Motor neuron (in vitro differentiated cells): ENCODE results near the gene ERLIN1. TPM values are rescaled to one million over a fixed set of nuclear protein-coding genes. Genes with fewer than 3 reads are reported as not detected.
A peak's percentile ranks its signal among the peaks of the same experiment; 100 is the strongest.

ENCODE experiments used
- ATAC-seq, 8 experiments: fragments of 200-7000 bp; cut with Tn5 transposase; replicated peaks in 6 of 8; 2 replicates each; pipeline ENCODE4 v1.8.0; 2021; ENCODE audit warnings: mild to moderate bottlenecking in 8 of 8, moderate library complexity in 8 of 8
- H3K27ac ChIP-seq, 2 donors: fragments of 250-450 bp; sonication (Bioruptor Pico); 2 replicates each; pipeline ENCODE4 v1.9.0; 2021; ENCODE audit warnings: antibody characterized with exemption in 2 of 2, mild to moderate bottlenecking in 2 of 2, moderate library complexity in 1 of 2
- H3K4me1 ChIP-seq, 2 donors: fragments of 250-450 bp; sonication (Bioruptor Pico); replicated peaks in 1 of 2; 2 replicates each; pipeline ENCODE4 v1.6.1; 2021; ENCODE audit warnings: antibody characterized with exemption in 2 of 2, mild to moderate bottlenecking in 2 of 2, moderate library complexity in 1 of 2
- H3K4me3 ChIP-seq, 5 donors: fragments of 250-450 bp; sonication (Bioruptor Pico); 2 replicates each; pipeline ENCODE4 v1.9.0; 2021; ENCODE audit warnings: antibody characterized with exemption in 5 of 5, mild to moderate bottlenecking in 5 of 5, moderate library complexity in 4 of 5
- WGBS, 10 experiments: fragments of 450-650 bp; shearing (Covaris generic); methylation state at CpG; one replicate each; pipeline ENCODE4 v1.0.0; 2022; 5-methylcytosine and 5-hydroxymethylcytosine counted together
- in situ Hi-C, 9 experiments: fragments of 400-800 bp; cut with MboI; loops; one replicate each; pipeline ENCODE4 v1.15.0; 2021; ENCODE audit warnings: low sequenced_read_pairs in 9 of 9, low pct_unique_long_range_greater_than_20kb in 2 of 9; ENCODE audit not compliant: unreplicated experiment in 9 of 9
- total RNA-seq, 8 experiments: library from RNA; unstranded; fragments of 300-600 nt; gene quantifications; 2 replicates each; pipeline versions ENCODE4 v1.2.3 to v1.2.4, GENCODE V29; 2022

Gene ERLIN1
- total RNA-seq: 10 to 100 TPM in 6 of 8 experiments, 1 to 10 TPM in 2; 6.7 to 27.9 (median 18.3) TPM

GRCh38 chr10:100185364-100186252 is at the start of gene ERLIN1:
Gene ERLIN1 (minus strand): TSS chr10:100186029. CDS start chr10:100185626, 403 bp downstream.
- Histone ChIP-seq H3K4me3 (peak within 1 kb of the TSS; percentile 63 to 77 (median 70)), H3K4me1 (peaks cover 8 to 17% of the 10 kb centered on the region in 2 donors), H3K27ac (peak within 1 kb of the TSS in 1 of 2 donors; percentile 71)
- WGBS, 10 experiments: 0 to 7% (median 0%) methylated on average over 1 to 13 of the region's 65 CpGs; no CpG with 5 or more reads in 1 of the 10 experiments
- peak; percentile 87 to 95 (median 92) for ATAC-seq
- in situ Hi-C loops: no loop called here

GRCh38 chr10:100232101-100232500 is 46.3 kb upstream of the ERLIN1 start:
- no peak for ATAC-seq
- in situ Hi-C loops: no loop called here
- peaks cover 3 to 15% of the 10 kb centered on the region in 2 donors for H3K4me1 ChIP-seq
- no peak overlapping the region for H3K27ac ChIP-seq
- WGBS, 10 experiments: 38 to 100% (median 93%) methylated on average over 1 to 2 of the region's 2 CpGs; no CpG with 5 or more reads in 4 of the 10 experiments
- no peak overlapping the region for H3K4me3 ChIP-seq

GRCh38 chr10:100229819-100230422 is 44.1 kb upstream of the ERLIN1 start:
- in situ Hi-C loops: no loop called here
- H3K4me3 ChIP-seq: peak overlapping the region; percentile 60 to 96 (median 86)
- peaks cover 3 to 15% of the 10 kb centered on the region in 2 donors for H3K4me1 ChIP-seq
- H3K27ac ChIP-seq: peak overlapping the region; percentile 79 to 86
- no peak for ATAC-seq
- WGBS, 10 experiments: 54 to 100% (median 82%) methylated on average over 1 to 21 of the region's 21 CpGs; no CpG with 5 or more reads in 1 of the 10 experiments

- in situ Hi-C loops: loop anchor here in 1 of 9 experiments (25.0 kb wide), 1 partner anchor 387 kb away; no protein-coding TSS in a partner anchor
- H3K4me3 ChIP-seq: no peak overlapping the region
- H3K4me1 ChIP-seq: peaks cover 0 to 10% of the 10 kb centered on the region in 2 donors
- 40 to 100% (median 88%) methylated on average over 1 to 5 of the region's 5 CpGs; no CpG with 5 or more reads in 2 of the 10 experiments for WGBS, 10 experiments
- no peak for ATAC-seq
- no peak overlapping the region for H3K27ac ChIP-seq
Measured at GRCh38 chr10:100223879-100224278, 38.0 kb upstream of the ERLIN1 start.

GRCh38 chr10:100222529-100222928 is 36.7 kb upstream of the ERLIN1 start:
- ATAC-seq: no peak
- WGBS, 10 experiments: 90 to 100% (median 95%) methylated on average over 2 of the region's 2 CpGs
- peaks cover 0 to under 1% of the 10 kb centered on the region in 2 donors for H3K4me1 ChIP-seq
- H3K27ac ChIP-seq: no peak overlapping the region
- H3K4me3 ChIP-seq: no peak overlapping the region
- in situ Hi-C loops: loop anchor here in 1 of 9 experiments (25.0 kb wide), 1 partner anchor 385 kb away; no protein-coding TSS in a partner anchor

- WGBS, 10 experiments: 78 to 100% (median 100%) methylated on average over 1 to 2 of the region's 2 CpGs; no CpG with 5 or more reads in 3 of the 10 experiments
- Histone ChIP-seq H3K27ac (no peak overlapping the region), H3K4me3 (no peak overlapping the region), H3K4me1 (no peaks in the 10 kb centered on the region)
- in situ Hi-C loops: loop anchor here in 1 of 9 experiments (25.0 kb wide), 1 partner anchor 379 kb away; no protein-coding TSS in a partner anchor
- ATAC-seq: no peak
Measured at GRCh38 chr10:100216006-100216405, 30.2 kb upstream of the ERLIN1 start.

GRCh38 chr10:100209303-100209702 is 23.5 kb upstream of the ERLIN1 start:
- no peak overlapping the region for H3K4me3 ChIP-seq
- H3K4me1 ChIP-seq: no peaks in the 10 kb centered on the region
- no peak overlapping the region for H3K27ac ChIP-seq
- in situ Hi-C loops: loop anchor here in 1 of 9 experiments (25.0 kb wide), 1 partner anchor 372 kb away; no protein-coding TSS in a partner anchor
- peak in 2 of 8 experiments; percentile 41 to 72 for ATAC-seq
- WGBS, 10 experiments: 17 to 100% (median 90%) methylated on average over 2 to 6 of the region's 7 CpGs; no CpG with 5 or more reads in 1 of the 10 experiments

- Histone ChIP-seq H3K4me1 (no peaks in the 10 kb centered on the region), H3K27ac (no peak overlapping the region), H3K4me3 (no peak overlapping the region)
- WGBS, 10 experiments: 80 to 100% (median 93%) methylated on average over 1 to 8 of the region's 9 CpGs; no CpG with 5 or more reads in 4 of the 10 experiments
- in situ Hi-C loops: loop anchor here in 1 of 9 experiments (25.0 kb wide), 1 partner anchor 371 kb away; no protein-coding TSS in a partner anchor
- ATAC-seq: no peak
Measured at GRCh38 chr10:100208276-100208675, 22.4 kb upstream of the ERLIN1 start.

GRCh38 chr10:100204370-100204769 is 18.5 kb upstream of the ERLIN1 start:
- in situ Hi-C loops: loop anchor here in 1 of 9 experiments (25.0 kb wide), 1 partner anchor 367 kb away; no protein-coding TSS in a partner anchor
- H3K4me1 ChIP-seq: no peaks in the 10 kb centered on the region
- H3K4me3 ChIP-seq: no peak overlapping the region
- no peak overlapping the region for H3K27ac ChIP-seq
- 64 to 100% (median 94%) methylated on average over 1 to 2 of the region's 2 CpGs; no CpG with 5 or more reads in 3 of the 10 experiments for WGBS, 10 experiments
- ATAC-seq: no peak

GRCh38 chr10:100201549-100201948 is 15.7 kb upstream of the ERLIN1 start:
- no peak for ATAC-seq
- H3K4me1 ChIP-seq: no peaks in the 10 kb centered on the region
- H3K4me3 ChIP-seq: no peak overlapping the region
- WGBS, 10 experiments: 88 to 100% (median 100%) methylated on average over 1 of the region's 2 CpGs; no CpG with 5 or more reads in 3 of the 10 experiments
- no peak overlapping the region for H3K27ac ChIP-seq
- in situ Hi-C loops: loop anchor here in 1 of 9 experiments (25.0 kb wide), 1 partner anchor 364 kb away; no protein-coding TSS in a partner anchor

- in situ Hi-C loops: no loop called here
- no peaks in the 10 kb centered on the region for H3K4me1 ChIP-seq
- no peak for ATAC-seq
- no peak overlapping the region for H3K27ac ChIP-seq
- WGBS, 10 experiments: 57 to 100% (median 100%) methylated on average over 1 of the region's 1 CpG; no CpG with 5 or more reads in 5 of the 10 experiments
- H3K4me3 ChIP-seq: no peak overlapping the region
Measured at GRCh38 chr10:100194711-100195110, 8.9 kb upstream of the ERLIN1 start.

GRCh38 chr10:100192350-100192749 is 6.5 kb upstream of the ERLIN1 start:
- in situ Hi-C loops: no loop called here
- no peak for ATAC-seq
- Histone ChIP-seq H3K27ac (no peak overlapping the region), H3K4me1 (no peaks in the 10 kb centered on the region), H3K4me3 (no peak overlapping the region)
- 71 to 100% (median 95%) methylated on average over 1 to 2 of the region's 2 CpGs; no CpG with 5 or more reads in 2 of the 10 experiments for WGBS, 10 experiments
